PC-9 (cell line): ENCODE data around the gene CDHR2.

Source experiments
- EZH2 ChIP-seq: fragments of 200-600 bp; sonication (generic); IDR thresholded peaks from 2 replicates; pipeline ENCODE4 v1.8.0; 2017; ENCODE audit warnings: antibody characterized with exemption, low read depth
- TF ChIP-seq, protein P1 (sequence below): fragments of 200-600 bp; sonication (generic); conservative IDR thresholded peaks from 2 replicates; pipeline ENCODE4 v1.6.1; 2017; ENCODE audit warnings: mixed run types, antibody characterized with exemption, mild to moderate bottlenecking, moderate library complexity

DNA sequence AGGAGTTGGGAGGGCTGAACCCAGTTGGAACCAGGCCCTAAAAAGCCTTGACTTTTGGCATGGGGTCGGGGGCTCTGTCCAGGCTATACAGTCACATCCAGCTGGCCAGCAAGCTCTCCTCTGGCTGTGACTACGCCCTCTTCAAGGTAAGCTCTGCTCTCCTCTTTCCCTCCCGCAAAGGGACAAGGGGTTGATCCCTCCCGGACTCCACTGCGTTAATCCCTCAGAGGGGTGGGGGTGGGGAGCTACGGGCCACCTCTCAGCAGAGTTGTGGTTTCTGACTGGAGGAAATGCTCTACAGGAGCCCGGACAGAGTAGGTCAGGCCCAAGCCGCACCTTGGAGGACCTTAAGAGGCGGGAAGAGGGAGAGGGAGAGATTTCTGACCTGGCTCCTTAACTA, 95.2 kb downstream of the CDHR2 start:
- TF ChIP-seq, protein P1, sequence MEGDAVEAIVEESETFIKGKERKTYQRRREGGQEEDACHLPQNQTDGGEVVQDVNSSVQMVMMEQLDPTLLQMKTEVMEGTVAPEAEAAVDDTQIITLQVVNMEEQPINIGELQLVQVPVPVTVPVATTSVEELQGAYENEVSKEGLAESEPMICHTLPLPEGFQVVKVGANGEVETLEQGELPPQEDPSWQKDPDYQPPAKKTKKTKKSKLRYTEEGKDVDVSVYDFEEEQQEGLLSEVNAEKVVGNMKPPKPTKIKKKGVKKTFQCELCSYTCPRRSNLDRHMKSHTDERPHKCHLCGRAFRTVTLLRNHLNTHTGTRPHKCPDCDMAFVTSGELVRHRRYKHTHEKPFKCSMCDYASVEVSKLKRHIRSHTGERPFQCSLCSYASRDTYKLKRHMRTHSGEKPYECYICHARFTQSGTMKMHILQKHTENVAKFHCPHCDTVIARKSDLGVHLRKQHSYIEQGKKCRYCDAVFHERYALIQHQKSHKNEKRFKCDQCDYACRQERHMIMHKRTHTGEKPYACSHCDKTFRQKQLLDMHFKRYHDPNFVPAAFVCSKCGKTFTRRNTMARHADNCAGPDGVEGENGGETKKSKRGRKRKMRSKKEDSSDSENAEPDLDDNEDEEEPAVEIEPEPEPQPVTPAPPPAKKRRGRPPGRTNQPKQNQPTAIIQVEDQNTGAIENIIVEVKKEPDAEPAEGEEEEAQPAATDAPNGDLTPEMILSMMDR, result no peak
- no peak for TF ChIP-seq EZH2
